HEK293 (cell line): ENCODE measurements around the gene KRT7.

Source experiments
- CTCF ChIA-PET: fragments of 350-600 bp; formaldehyde crosslinking; extraction: SDS; loops from one replicate; lab custom pipeline; 2021; ENCODE audit warnings: antibody characterized with exemption; lab: Yijun Ruan, JAX
- POLR2A ChIA-PET: fragments of 300-600 bp; formaldehyde crosslinking; extraction: SDS; loops from one replicate; lab custom pipeline; 2020; ENCODE audit warnings: antibody characterized with exemption, inconsistent platforms; lab: Yijun Ruan, JAX
- H3K27ac ChIP-seq: fragments of 200-500 bp; sonication (Bioruptor generic); 2 replicates; pipeline ENCODE4 v1.5.1; 2014; ENCODE audit warnings: low read depth, low read length, control low read depth, inconsistent platforms; ENCODE audit errors: extremely low read depth
- H3K36me3 ChIP-seq, 2 experiments: fragments of 200-500 bp in 1 of 2; sonication (Bioruptor generic) in 1 of 2; 1 replicate in 1 of 2; 2 replicates in 1 of 2; pipeline ENCODE4 v1.5.1; 2014 to 2017; ENCODE audit warnings: inconsistent platforms in 2 of 2, low read length in 2 of 2; ENCODE audit not compliant: control insufficient read depth in 2 of 2, insufficient read depth in 1 of 2
- H3K4me1 ChIP-seq: fragments of 200-500 bp; sonication (Bioruptor generic); 2 replicates; pipeline ENCODE4 v1.5.1; 2014; ENCODE audit warnings: mild to moderate bottlenecking, low read length, inconsistent platforms; ENCODE audit not compliant: control insufficient read depth, insufficient read depth
- H3K4me3 ChIP-seq: 2 replicates; pipeline ENCODE4 v1.5.1; 2011; ENCODE audit warnings: low read depth, mild to moderate bottlenecking, control low read depth, low read length, moderate library complexity
- H3K9me3 ChIP-seq: fragments of 200-500 bp; sonication (Bioruptor generic); 2 replicates; pipeline ENCODE4 v1.5.1; 2014; ENCODE audit warnings: low read depth, low read length, inconsistent platforms; ENCODE audit not compliant: control insufficient read depth, insufficient read depth
- ATF2 ChIP-seq: fragments of 450-650 bp; formaldehyde crosslinking; IDR thresholded peaks from 2 replicates; pipeline ENCODE4 v1.5.1; 2016; ENCODE audit warnings: missing biosample characterization, missing genetic modification characterization, low read depth
- CTCF ChIP-seq: fragments of 450-650 bp; formaldehyde crosslinking; IDR thresholded peaks from 2 replicates; pipeline ENCODE4 v1.5.1; 2016; ENCODE audit warnings: missing biosample characterization, missing genetic modification characterization
- EGR2 ChIP-seq: fragments of 450-650 bp; formaldehyde crosslinking; IDR thresholded peaks from 2 replicates; pipeline ENCODE4 v1.5.1; 2016; ENCODE audit warnings: low read depth, missing biosample characterization, missing genetic modification characterization
- ELK4 ChIP-seq: IDR thresholded peaks from 2 replicates; pipeline ENCODE4 v1.6.1; 2011; ENCODE audit warnings: mild to moderate bottlenecking, low read depth, low read length, borderline replicate concordance
- HOXD13 ChIP-seq: sonication (generic); formaldehyde crosslinking; IDR thresholded peaks from 2 replicates; pipeline ENCODE4 v1.8.0; 2022; ENCODE audit warnings: missing genetic modification reagents, borderline replicate concordance
- KLF1 ChIP-seq: fragments of 450-650 bp; formaldehyde crosslinking; IDR thresholded peaks from 2 replicates; pipeline ENCODE4 v1.5.1; 2016; ENCODE audit warnings: missing biosample characterization, missing genetic modification characterization
- KLF10 ChIP-seq: fragments of 450-650 bp; IDR thresholded peaks from 2 replicates; pipeline ENCODE4 v1.5.1; 2018; ENCODE audit warnings: missing biosample characterization, mild to moderate bottlenecking, missing genetic modification characterization
- ZBTB26 ChIP-seq: fragments of 450-650 bp; formaldehyde crosslinking; optimal IDR thresholded peaks from 2 replicates; pipeline ENCODE3; 2016; ENCODE audit warnings: missing biosample characterization, mild to moderate bottlenecking, missing genetic modification characterization
- ZBTB8A ChIP-seq: fragments of 450-650 bp; formaldehyde crosslinking; IDR thresholded peaks from 2 replicates; pipeline ENCODE4 v1.5.1; 2016; ENCODE audit warnings: missing biosample characterization, missing genetic modification characterization
- ZFHX2 ChIP-seq: fragments of 450-650 bp; formaldehyde crosslinking; conservative IDR thresholded peaks from 2 replicates; pipeline ENCODE4 v1.5.1; 2016; ENCODE audit warnings: missing biosample characterization, missing genetic modification characterization
- ZIC2 ChIP-seq: fragments of 450-650 bp; formaldehyde crosslinking; IDR thresholded peaks from 2 replicates; pipeline ENCODE4 v1.5.1; 2016; ENCODE audit warnings: missing biosample characterization, missing genetic modification characterization
- ZNF114 ChIP-seq: fragments of 450-650 bp; formaldehyde crosslinking; IDR thresholded peaks from 2 replicates; pipeline ENCODE4 v1.5.0; 2017; ENCODE audit warnings: missing biosample characterization, missing genetic modification characterization
- ZNF132 ChIP-seq: fragments of 450-650 bp; formaldehyde crosslinking; IDR thresholded peaks from 2 replicates; pipeline ENCODE4 v1.5.1; 2017; ENCODE audit warnings: missing biosample characterization, missing genetic modification characterization, borderline replicate concordance
- ZNF169 ChIP-seq: fragments of 450-650 bp; formaldehyde crosslinking; IDR thresholded peaks from 2 replicates; pipeline ENCODE4 v1.5.1; 2016; ENCODE audit warnings: missing biosample characterization, missing genetic modification characterization
- ZNF18 ChIP-seq: fragments of 450-650 bp; formaldehyde crosslinking; IDR thresholded peaks from 2 replicates; pipeline ENCODE4 v1.5.1; 2016; ENCODE audit warnings: missing biosample characterization, missing genetic modification characterization
- ZNF214 ChIP-seq: fragments of 450-650 bp; formaldehyde crosslinking; IDR thresholded peaks from 2 replicates; pipeline ENCODE4 v1.5.1; 2017; ENCODE audit warnings: missing biosample characterization, mild to moderate bottlenecking, missing genetic modification characterization, borderline replicate concordance
- ZNF362 ChIP-seq: fragments of 450-650 bp; formaldehyde crosslinking; IDR thresholded peaks from 2 replicates; pipeline ENCODE4 v1.5.1; 2016; ENCODE audit warnings: missing biosample characterization, missing genetic modification characterization
- ZNF433 ChIP-seq: fragments of 450-650 bp; formaldehyde crosslinking; IDR thresholded peaks from 2 replicates; pipeline ENCODE4 v1.5.1; 2016; ENCODE audit warnings: missing biosample characterization, missing genetic modification characterization, low read depth
- ZNF449 ChIP-seq: fragments of 450-650 bp; formaldehyde crosslinking; IDR thresholded peaks from 2 replicates; pipeline ENCODE4 v1.5.1; 2017; ENCODE audit warnings: missing biosample characterization, mild to moderate bottlenecking, missing genetic modification characterization, moderate library complexity
- ZNF530 ChIP-seq: fragments of 450-650 bp; formaldehyde crosslinking; IDR thresholded peaks from 2 replicates; pipeline ENCODE4 v1.5.1; 2016; ENCODE audit warnings: low read depth, missing biosample characterization, missing genetic modification characterization
- ZNF555 ChIP-seq: fragments of 450-650 bp; formaldehyde crosslinking; conservative IDR thresholded peaks from 2 replicates; pipeline ENCODE4 v1.5.1; 2017; ENCODE audit warnings: missing biosample characterization, mild to moderate bottlenecking, missing genetic modification characterization, inconsistent platforms

Gene KRT7

GRCh38 chr12:52200086-52200780, 32.8 kb upstream of the KRT7 start (continued):
- TF ChIP-seq ZNF449 = peak; percentile 74
- TF ChIP-seq ZNF114 (tag by site-specific recombination) = no peak
- no peak for TF ChIP-seq ZNF555 (tag by site-specific recombination)
- TF ChIP-seq EGR2 (tag by site-specific recombination) = peak; percentile 24; the same call in 1 of the 2 replicates
- no peak for TF ChIP-seq KLF10 (tag by site-specific recombination)
- TF ChIP-seq ZFHX2 (tag by site-specific recombination) = peak; percentile 62
- no peak for TF ChIP-seq ZNF362
- TF ChIP-seq ATF2 = no peak
- TF ChIP-seq ELK4 = no peak
- no peak for TF ChIP-seq ZNF132 (tag by site-specific recombination)
- TF ChIP-seq ZNF214 = no peak

- no peaks in the 10 kb centered on the region for H3K36me3 ChIP-seq
- H3K9me3 ChIP-seq = no peaks in the 10 kb centered on the region
- ChIA-PET POLR2A (interaction anchor here (0.6 to 1.5 kb wide), 3 partner anchors 9 to 703 kb away, joined by 3 to 4 read pairs (median 3); partner anchors contain the start of gene KRT80), CTCF (interaction anchor here (0.6 to 1.7 kb wide), 4 partner anchors 13 to 161 kb away, joined by 3 to 7 read pairs (median 4); no protein-coding TSS in a partner anchor)
- TF ChIP-seq ZNF530 (tag by site-specific recombination) (no peak), ZBTB8A (tag by site-specific recombination) (no peak), ZNF18 (tag by site-specific recombination) (no peak), KLF1 (tag by site-specific recombination) (no peak), EGR2 (tag by site-specific recombination) (peak; percentile 36; the same call in 1 of the 2 replicates), ZNF433 (no peak), HOXD13 (no peak), ZIC2 (peak; percentile 23), ZNF169 (no peak), CTCF (no peak), ZBTB26 (no peak)
- H3K4me1 ChIP-seq = peaks cover 8% of the 10 kb centered on the region; the same call in 1 of the 2 replicates
- no peak overlapping the region for H3K4me3 ChIP-seq
- no peak overlapping the region for H3K27ac ChIP-seq
These were observed 32.1 kb upstream of the KRT7 start for GRCh38 chr12:52200781-52201450.
